HG03460 (cell line): ENCODE results near the gene SDCBP2.

Source experiments
- ATAC-seq: cut with Tn5 transposase; IDR thresholded peaks from one replicate; pipeline ENCODE4 v1.9.1; 2021; ENCODE audit not compliant: unreplicated experiment

SDCBP2 gene

GRCh38 chr20:1315804-1316203, 13.1 kb downstream of the SDCBP2 start:
- ATAC-seq, result no peak

- ATAC-seq, result no peak
Observed at GRCh38 chr20:1313236-1313964, 15.5 kb downstream of the SDCBP2 start.

GRCh38 chr20:1312904-1313235, 16.1 kb downstream of the SDCBP2 start:
- ATAC-seq, result no peak

- no peak for ATAC-seq
Observed at GRCh38 chr20:1312308-1312707, 16.6 kb downstream of the SDCBP2 start.

- no peak for ATAC-seq
Observed at GRCh38 chr20:1310506-1311190, 18.3 kb downstream of the SDCBP2 start.

GRCh38 chr20:1310071-1310470, 18.9 kb downstream of the SDCBP2 start:
- ATAC-seq, result no peak

- ATAC-seq, result no peak
Observed at GRCh38 chr20:1309439-1309847, 19.5 kb downstream of the SDCBP2 start.

- ATAC-seq, result no peak
Observed at GRCh38 chr20:1308702-1309095, 20.2 kb downstream of the SDCBP2 start.

GRCh38 chr20:1308067-1308701, 20.8 kb downstream of the SDCBP2 start:
- no peak for ATAC-seq

- ATAC-seq, result no peak
Observed at GRCh38 chr20:1307571-1307971, 21.4 kb downstream of the SDCBP2 start.

- ATAC-seq, result no peak
Observed at GRCh38 chr20:1307171-1307570, 21.8 kb downstream of the SDCBP2 start.

- ATAC-seq, result no peak
Observed at GRCh38 chr20:1306316-1307135, 22.4 kb downstream of the SDCBP2 start.

- ATAC-seq, result no peak
Observed at GRCh38 chr20:1305712-1306111, 23.2 kb downstream of the SDCBP2 start.

- ATAC-seq, result no peak
Observed at GRCh38 chr20:1304710-1305515, 24.0 kb downstream of the SDCBP2 start.

- no peak for ATAC-seq
Observed at GRCh38 chr20:1302685-1303541, 26.0 kb downstream of the SDCBP2 start.

GRCh38 chr20:1301031-1301529, 27.9 kb downstream of the SDCBP2 start:
- ATAC-seq, result no peak

- no peak for ATAC-seq
Observed at GRCh38 chr20:1300083-1300840, 28.7 kb downstream of the SDCBP2 start.

GRCh38 chr20:1299522-1299921, 29.4 kb downstream of the SDCBP2 start:
- no peak for ATAC-seq
